GM12864 (cell line): ENCODE results near the gene GRM3.

Experiments
- DNase-seq: peaks from one replicate; pipeline ENCODE4 v3.0.0-alpha.2; 2011; ENCODE audit warnings: low read depth
- H3K4me3 ChIP-seq: 2 replicates; pipeline ENCODE4 v1.5.1; 2011; ENCODE audit warnings: mild to moderate bottlenecking, low read depth, low read length, control low read depth
- CTCF ChIP-seq: IDR thresholded peaks from 2 replicates; pipeline ENCODE4 v1.5.1; 2011; ENCODE audit warnings: low read depth, mild to moderate bottlenecking, moderate library complexity, low read length, control low read depth, inconsistent platforms; ENCODE audit errors: missing control alignments

Gene GRM3

GRCh38 chr7:86913709-86914108, 270.0 kb downstream of the GRM3 start:
- no peak for DNase-seq
- no peak overlapping the region for H3K4me3 ChIP-seq
- no peak for TF ChIP-seq CTCF
